ENCODE measurements around the gene RNF40. TPM values are rescaled to one million over a fixed set of nuclear protein-coding genes. Genes with fewer than 3 reads are reported as not detected.

The RNF40 gene
- 40.2 TPM for polyA plus RNA-seq (ENCODE audit: insufficient read length)

DNA sequence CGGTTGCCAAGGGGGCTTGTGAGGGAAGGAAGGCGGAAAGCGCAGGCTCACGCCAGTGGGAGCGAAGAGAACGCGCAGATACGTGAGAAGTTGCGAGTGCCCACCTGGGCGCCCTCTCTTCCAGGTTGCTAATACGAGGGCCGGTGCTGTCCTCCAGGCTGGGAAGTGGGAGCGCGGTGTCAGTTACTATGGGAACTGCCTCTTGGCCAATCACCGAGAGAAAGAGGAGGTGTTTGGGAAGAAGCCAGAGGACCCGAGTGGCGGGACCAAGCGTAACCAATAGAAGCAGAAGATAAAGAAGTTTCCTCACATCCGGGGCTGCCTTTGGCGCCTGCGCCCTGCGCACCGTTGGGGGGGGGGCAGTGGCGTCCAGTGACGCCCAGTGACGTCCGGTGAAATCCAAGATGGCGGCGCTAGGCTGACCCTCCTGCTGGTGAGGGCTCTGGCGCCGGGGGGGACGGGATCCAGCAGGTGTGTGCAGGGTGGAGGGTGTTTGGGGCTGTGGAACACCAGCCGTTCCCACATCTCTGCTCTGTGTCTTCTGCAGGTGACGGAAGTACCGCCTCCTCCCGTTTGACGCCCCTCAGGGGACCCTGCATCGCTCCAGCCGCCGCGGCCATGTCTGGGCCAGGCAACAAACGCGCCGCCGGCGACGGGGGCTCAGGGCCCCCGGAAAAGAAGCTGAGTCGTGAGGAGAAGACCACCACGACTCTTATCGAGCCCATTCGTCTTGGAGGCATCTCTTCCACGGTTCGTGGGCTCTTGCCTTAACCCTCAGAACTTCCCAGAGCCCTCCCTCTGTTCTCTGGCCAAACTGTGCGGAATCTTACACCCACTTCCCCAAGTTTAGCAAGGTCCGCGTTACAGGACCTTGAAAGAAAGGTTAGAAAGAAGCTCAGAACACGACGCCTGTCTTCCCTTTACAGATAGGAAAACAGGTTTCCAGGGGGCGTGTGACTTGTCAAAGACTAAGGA is at the start of gene RNF40, which contains the start of gene CFAP119:
TSS of gene RNF40 (plus strand) at position 395 of the 975 bp plus-strand sequence. CDS start at position 619, 224 bp downstream.
TSS of gene CFAP119 (minus strand) at position 135 of the 975 bp plus-strand sequence. CDS start 314 bp downstream, outside the sequence.
- DNase-seq (ENCODE audit: low read depth): peak; percentile 98

DNA sequence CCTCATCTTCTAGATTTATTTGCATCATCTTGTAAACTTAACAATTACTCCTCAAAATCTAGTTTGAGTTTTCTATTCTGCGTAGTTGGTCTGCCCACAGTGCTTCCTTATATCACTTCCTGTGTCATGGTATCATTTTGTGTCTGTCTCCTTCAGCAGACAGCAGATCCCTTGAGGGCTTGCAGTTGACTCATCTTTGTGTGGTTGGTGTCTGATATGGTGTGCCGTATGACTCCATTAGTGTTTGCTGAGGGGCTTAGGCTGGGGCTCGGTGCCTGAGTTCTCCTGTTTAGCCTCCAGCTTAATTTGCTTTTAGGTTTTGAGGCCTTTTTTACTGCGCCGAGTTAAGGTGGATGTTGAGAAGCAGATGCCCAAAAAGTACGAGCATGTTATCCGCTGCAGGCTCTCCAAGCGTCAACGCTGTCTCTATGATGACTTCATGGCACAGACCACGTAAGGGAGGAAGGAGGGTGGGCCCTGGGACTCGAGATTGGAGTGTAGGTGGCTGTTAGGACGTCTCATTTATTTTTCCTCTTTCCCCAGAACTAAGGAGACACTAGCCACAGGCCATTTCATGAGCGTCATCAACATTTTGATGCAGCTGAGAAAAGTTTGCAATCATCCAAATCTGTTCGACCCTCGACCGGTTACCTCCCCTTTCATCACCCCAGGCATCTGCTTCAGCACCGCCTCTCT is 46.2 kb upstream of the RNF40 start:
- no peak for DNase-seq (ENCODE audit: low read depth)

GRCh38 chr16:30720086-30720485 is 42.0 kb upstream of the RNF40 start:
- DNase-seq (ENCODE audit: low read depth): no peak

- no peak for DNase-seq (ENCODE audit: low read depth)
Measured at GRCh38 chr16:30720694-30721093, 41.4 kb upstream of the RNF40 start.

- DNase-seq (ENCODE audit: low read depth): no peak
Measured at GRCh38 chr16:30721167-30721566, 41.0 kb upstream of the RNF40 start.

DNA sequence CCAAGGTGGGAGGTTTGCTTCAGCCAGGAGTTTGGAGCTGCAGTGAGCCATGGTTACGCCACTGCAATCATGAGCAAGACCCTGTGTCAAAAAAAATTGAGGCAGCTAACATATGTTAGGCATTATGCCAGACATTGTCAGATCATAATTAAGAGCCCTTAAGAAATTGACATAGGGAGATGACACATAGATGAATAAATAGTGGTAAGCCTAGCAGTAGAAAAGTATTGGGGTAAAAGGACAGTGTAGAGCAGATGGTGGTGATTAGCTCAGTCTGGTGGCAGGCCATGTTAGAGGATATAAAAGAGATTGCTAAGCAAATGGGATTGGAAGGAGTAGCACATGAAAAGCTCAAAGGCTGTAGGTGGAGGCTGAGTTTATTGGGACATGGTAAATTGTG is 40.5 kb upstream of the RNF40 start:
- no peak for DNase-seq (ENCODE audit: low read depth)

DNA sequence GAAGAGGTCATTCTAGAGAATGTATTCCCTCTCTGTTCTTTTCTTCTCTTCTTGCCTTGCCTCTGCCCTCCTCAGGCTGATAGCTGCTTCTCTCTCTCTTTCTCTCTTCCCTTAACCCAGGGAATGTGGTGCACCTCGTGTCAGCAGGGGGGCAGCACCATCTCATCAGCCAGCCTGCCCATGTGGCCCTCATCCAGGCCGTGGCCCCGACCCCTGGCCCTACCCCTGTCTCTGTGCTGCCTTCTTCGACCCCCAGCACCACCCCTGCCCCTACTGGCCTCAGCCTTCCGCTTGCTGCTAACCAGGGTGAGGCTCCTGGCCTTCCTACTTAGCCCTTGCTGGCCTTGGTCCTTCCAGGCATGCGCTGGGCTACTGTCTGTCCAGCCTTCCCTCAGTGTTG is 39.7 kb upstream of the RNF40 start:
- no peak for DNase-seq (ENCODE audit: low read depth)

- no peak for DNase-seq (ENCODE audit: low read depth)
Measured at GRCh38 chr16:30722916-30723315, 39.2 kb upstream of the RNF40 start.

- DNase-seq (ENCODE audit: low read depth): no peak
Measured at GRCh38 chr16:30723725-30724355, 38.3 kb upstream of the RNF40 start.

GRCh38 chr16:30724641-30725417 is 37.3 kb upstream of the RNF40 start:
- no peak for DNase-seq (ENCODE audit: low read depth)

- DNase-seq (ENCODE audit: low read depth): no peak
Measured at GRCh38 chr16:30725418-30725792, 36.7 kb upstream of the RNF40 start.

- no peak for DNase-seq (ENCODE audit: low read depth)
Measured at GRCh38 chr16:30728321-30728720, 33.8 kb upstream of the RNF40 start.

GRCh38 chr16:30728899-30729672 is 33.0 kb upstream of the RNF40 start:
- no peak for DNase-seq (ENCODE audit: low read depth)

DNA sequence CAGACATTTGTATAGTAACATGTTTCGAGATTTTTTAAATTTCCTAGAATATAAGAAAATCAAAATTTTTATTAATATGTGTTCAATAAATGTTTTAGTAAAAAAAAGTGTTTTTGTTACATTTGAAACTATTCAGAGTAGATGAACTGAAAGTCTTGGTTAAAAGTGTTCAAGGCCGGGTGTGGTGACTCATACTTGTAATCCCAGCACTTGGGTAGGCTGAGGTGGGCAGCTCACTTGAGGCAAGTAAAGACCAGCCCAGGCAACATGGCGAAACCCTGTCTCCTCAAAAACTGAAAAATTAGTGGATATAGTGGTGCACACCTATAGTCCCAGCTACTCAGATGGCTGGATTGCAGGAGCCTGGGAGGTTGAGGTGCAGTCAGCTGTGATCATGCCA is 30.7 kb upstream of the RNF40 start:
- no peak for DNase-seq (ENCODE audit: low read depth)

DNA sequence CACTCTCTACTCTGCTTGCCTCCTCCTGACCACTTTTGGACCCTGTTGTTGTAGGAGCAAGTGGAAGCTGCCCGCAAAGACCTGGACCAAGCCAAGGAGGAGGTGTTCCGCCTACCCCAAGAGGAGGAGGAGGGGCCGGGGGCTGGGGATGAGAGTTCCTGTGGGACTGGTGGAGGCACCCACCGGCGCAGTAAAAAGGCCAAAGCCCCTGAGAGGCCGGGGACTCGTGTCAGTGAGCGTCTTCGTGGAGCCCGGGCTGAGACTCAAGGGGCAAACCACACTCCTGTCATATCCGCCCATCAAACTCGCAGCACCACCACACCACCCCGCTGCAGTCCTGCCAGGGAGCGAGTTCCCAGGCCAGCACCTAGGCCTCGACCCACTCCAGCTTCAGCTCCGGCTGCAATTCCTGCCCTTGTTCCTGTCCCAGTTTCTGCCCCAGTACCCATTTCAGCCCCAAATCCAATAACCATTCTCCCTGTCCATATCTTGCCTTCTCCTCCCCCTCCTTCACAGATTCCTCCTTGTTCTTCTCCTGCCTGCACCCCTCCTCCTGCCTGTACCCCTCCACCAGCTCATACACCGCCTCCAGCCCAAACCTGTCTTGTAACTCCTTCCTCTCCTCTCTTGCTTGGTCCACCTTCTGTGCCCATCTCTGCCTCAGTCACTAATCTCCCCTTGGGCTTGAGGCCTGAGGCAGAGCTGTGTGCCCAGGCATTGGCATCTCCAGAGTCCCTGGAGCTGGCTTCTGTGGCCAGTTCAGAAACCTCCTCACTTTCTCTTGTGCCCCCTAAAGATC is 24.9 kb upstream of the RNF40 start:
- no peak for DNase-seq (ENCODE audit: low read depth)

DNA sequence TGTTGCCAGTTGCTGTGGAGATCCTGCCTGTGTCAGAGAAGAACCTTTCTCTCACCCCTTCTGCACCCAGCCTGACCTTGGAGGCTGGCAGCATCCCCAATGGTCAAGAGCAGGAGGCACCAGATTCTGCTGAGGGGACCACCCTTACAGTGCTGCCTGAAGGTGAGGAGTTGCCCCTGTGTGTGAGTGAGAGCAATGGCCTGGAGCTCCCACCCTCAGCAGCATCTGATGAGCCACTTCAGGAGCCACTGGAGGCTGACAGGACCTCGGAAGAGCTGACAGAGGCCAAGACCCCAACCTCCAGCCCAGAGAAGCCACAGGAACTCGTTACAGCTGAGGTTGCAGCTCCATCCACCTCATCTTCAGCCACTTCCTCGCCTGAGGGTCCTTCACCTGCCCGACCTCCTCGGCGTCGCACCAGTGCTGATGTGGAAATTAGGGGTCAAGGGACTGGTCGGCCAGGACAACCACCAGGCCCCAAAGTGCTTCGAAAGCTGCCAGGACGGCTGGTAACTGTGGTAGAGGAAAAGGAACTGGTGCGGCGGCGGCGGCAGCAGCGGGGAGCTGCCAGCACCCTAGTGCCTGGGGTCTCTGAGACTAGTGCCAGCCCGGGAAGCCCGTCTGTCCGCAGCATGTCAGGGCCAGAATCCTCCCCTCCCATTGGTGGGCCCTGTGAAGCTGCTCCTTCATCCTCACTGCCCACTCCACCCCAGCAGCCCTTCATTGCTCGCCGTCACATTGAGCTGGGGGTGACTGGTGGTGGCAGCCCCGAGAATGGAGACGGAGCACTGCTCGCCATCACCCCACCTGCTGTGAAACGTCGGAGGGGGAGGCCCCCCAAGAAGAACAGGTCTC is 24.1 kb upstream of the RNF40 start:
- no peak for DNase-seq (ENCODE audit: low read depth)

GRCh38 chr16:30738984-30739951 is 22.9 kb upstream of the RNF40 start:
- DNase-seq (ENCODE audit: low read depth): no peak

Measured in forelimb muscle (tissue), 1 donor.